Naive thymus-derived CD8-positive, alpha-beta T cell (primary cell): ENCODE measurements around the gene SNAP29. TPM values are rescaled to one million over a fixed set of nuclear protein-coding genes. Genes with fewer than 3 reads are reported as not detected.
A peak's percentile ranks its signal among the peaks of the same experiment; 100 is the strongest.

Source experiments
- ATAC-seq, 2 donors: fragments of 150-1000 bp; cut with Tn5 transposase in 1 of 2; sonication (Bioruptor Pico), chemical (Tn5 transposase) in 1 of 2; 1 replicate in 1 of 2; 2 replicates in 1 of 2; pipeline ENCODE4 v1.10.0; 2021; ENCODE audit warnings: mild to moderate bottlenecking in 2 of 2, moderate library complexity in 2 of 2
- POLR2A ChIA-PET: fragments of 350-600 bp; sonication (Branson Sonifier 250); formaldehyde crosslinking; loops from one replicate; lab custom pipeline; 2021; ENCODE audit warnings: antibody characterized with exemption; lab: Charles Lee
- DNase-seq, 10 donors: peaks; one replicate each; pipeline versions ENCODE4 v3.0.0 to v3.0.0-alpha.2; 2020 to 2022
- H3K27ac Mint-ChIP-seq, 10 donors: one replicate each; pipeline ENCODE4 v1.8.0; 2020 to 2022; ENCODE audit warnings: mild to moderate bottlenecking in 10 of 10, mixed read lengths in 10 of 10, moderate library complexity in 4 of 10, inconsistent platforms in 1 of 10
- H3K27me3 Mint-ChIP-seq, 5 donors: one replicate each; pipeline ENCODE4 v1.8.0; 2021 to 2022; ENCODE audit warnings: mixed read lengths in 5 of 5
- H3K36me3 Mint-ChIP-seq, 3 donors: one replicate each; pipeline ENCODE4 v1.8.0; 2020 to 2022; ENCODE audit warnings: mixed read lengths in 3 of 3, mild to moderate bottlenecking in 2 of 3, inconsistent platforms in 1 of 3
- H3K4me1 Mint-ChIP-seq, 4 donors: one replicate each; pipeline ENCODE4 v1.8.0; 2021 to 2022; ENCODE audit warnings: mixed read lengths in 4 of 4
- H3K4me3 Mint-ChIP-seq, 10 donors: one replicate each; pipeline ENCODE4 v1.8.0; 2020 to 2022; ENCODE audit warnings: mild to moderate bottlenecking in 10 of 10, mixed read lengths in 10 of 10, moderate library complexity in 6 of 10, inconsistent platforms in 1 of 10
- H3K9me3 Mint-ChIP-seq, 9 donors: one replicate each; pipeline ENCODE4 v1.8.0; 2020 to 2022; ENCODE audit warnings: mixed read lengths in 9 of 9, mild to moderate bottlenecking in 3 of 9, inconsistent platforms in 1 of 9, moderate library complexity in 1 of 9
- polyA plus RNA-seq, 3 donors: library from polyadenylated mRNA; unstranded; fragments of 300-500 nt; fragmentation: Illumina TruSeq; gene quantifications; one replicate each; pipeline ENCODE4 v1.2.3, GENCODE V29; 2021
- total RNA-seq, 8 experiments: library from RNA in 2 of 8; stranded (reverse) in 2 of 8; gene quantifications; one replicate each; pipeline ENCODE4 v1.2.3 and lab custom pipeline; 2021 to 2026

Gene SNAP29
- total and polyA plus RNA-seq, 5 experiments from 2014 or later = 18.2 to 25.1 (median 20.8) TPM

DNA sequence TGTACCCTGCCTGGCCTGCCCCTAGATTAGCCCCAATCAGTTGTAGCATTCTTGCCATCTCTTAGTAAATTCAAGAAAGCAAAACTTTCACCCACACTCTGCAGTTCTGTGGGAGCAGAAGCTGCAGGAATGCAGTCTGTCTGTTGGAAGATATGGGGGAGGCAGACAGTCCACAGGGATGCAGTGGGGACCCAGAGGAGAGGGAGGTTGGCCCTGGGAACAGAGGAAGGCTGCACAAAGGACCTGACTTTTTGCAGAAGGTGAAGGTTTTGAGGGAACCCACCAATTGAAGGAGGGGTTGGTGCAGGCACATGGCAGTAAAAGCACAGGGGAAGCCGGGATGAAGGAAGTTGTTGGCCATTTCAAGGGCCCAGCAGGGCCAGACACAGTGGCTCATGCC, 16.5 kb downstream of the SNAP29 start:
- POLR2A ChIA-PET = no interaction called here
- ATAC-seq (no peak), DNase-seq (no peak)
- no peaks in the 10 kb centered on the region for H3K27me3 Mint-ChIP-seq
- H3K4me1 Mint-ChIP-seq = peaks cover 0 to 3% (median 0%) of the 10 kb centered on the region in 4 donors
- H3K9me3 Mint-ChIP-seq = no peaks in the 10 kb centered on the region
- no peak overlapping the region for H3K4me3 Mint-ChIP-seq
- peak overlapping the region in 3 of 10 donors; percentile 28 to 60 (median 52) for H3K27ac Mint-ChIP-seq
- H3K36me3 Mint-ChIP-seq = peaks cover 0 to 70% (median 2%) of the 10 kb centered on the region in 3 donors

DNA sequence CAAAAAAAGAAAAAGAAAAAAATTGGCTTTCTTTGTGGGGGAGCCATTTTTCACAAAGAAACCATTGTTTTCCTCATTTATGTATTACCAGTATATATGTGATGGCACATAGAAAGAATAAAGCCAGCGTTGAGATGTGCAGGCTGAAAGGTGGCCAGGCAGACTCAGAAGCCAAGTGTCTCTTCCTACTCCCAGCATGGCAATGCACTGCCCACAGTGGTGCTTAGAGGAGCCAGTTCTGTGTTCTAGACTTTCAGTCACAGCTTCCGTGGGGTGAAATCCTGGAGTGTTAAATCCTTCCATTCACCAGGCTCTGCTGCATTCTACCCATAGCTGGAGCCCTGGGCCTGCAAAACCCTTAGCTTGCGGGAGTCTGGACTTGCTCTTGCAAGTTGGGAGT, 18.9 kb downstream of the SNAP29 start:
- H3K36me3 Mint-ChIP-seq = peaks cover 0 to 69% (median 7%) of the 10 kb centered on the region in 3 donors
- DNase-seq = no peak

DNA sequence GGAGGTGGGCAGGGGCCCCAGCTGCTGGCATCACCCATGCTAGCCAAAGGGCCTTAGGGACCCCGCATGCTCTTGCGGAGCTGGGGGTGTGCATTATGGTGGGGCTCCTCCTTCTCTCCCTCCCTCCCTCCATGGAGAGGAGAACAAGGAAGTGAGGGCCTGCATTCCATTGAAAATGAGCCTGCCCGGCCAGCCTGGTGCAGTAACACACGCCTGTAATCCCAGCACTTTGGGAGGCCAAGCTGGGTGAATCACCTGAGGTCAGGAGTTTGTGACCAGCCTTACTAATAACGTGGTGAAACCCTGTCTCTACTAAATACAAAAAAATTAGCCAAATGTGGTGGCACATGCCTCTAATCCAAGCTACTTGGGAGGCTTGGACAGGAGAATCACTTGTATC, 22.4 kb downstream of the SNAP29 start:
- no peak overlapping the region for H3K4me3 Mint-ChIP-seq

More for the DNA sequence above, 18.9 kb downstream of the SNAP29 start:
- Mint-ChIP-seq H3K27ac (peak overlapping the region in 1 of 10 donors; percentile 53), H3K27me3 (no peaks in the 10 kb centered on the region), H3K9me3 (no peaks in the 10 kb centered on the region), H3K4me3 (no peak overlapping the region), H3K4me1 (peaks cover 0 to 3% (median 0%) of the 10 kb centered on the region in 4 donors)
- POLR2A ChIA-PET = interaction anchor here (0.6 kb wide), 1 partner anchor 68 kb away, joined by 3 read pairs; no protein-coding TSS in a partner anchor
- ATAC-seq = no peak

DNA sequence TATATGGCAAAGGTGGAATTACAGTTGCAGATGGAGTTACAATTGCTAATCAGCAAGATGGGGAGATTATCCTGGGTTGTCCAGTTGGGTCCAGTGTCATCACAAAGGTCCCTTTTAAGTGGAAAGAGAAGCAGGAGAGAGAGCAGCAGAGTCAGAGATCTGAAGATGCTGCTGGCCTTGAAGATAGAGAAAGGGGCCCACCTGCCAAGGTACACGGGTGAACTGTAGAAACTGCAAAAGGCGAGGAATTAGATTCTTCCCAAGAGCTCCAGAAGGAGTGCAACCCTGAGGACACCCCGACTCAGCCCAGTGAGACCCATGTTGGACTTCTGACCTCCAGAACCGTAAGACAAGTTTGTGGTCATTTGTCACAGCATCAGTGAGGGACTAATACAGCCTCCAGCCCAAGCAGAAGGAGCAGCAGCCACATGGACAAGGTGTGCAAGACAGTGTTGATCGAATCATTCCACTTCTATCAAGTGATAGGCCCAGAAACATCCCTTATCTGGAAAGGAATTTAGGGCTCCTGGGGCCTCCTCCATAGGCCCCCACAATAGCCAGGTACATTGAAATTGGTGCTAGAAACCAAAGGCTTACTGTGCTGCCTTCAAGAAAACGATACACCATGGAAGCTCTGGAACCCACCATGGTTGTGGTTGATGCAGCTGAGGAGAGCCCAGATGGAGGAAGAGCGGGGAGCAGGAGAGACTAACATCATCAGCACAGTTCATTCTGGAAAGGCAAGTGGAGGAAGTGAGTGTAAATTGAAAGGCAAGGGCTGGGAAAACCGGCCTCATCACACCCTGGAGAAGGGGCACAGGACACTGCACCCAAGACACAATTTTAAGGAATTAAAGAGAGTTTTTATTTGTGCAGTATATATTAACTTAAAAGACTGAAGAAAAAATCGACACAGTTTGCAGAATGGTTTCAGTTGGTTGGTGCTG, 23.3 kb downstream of the SNAP29 start:
- Mint-ChIP-seq H3K27ac (peak overlapping the region in 3 of 10 donors; percentile 2 to 62 (median 43)), H3K9me3 (no peaks in the 10 kb centered on the region), H3K4me3 (no peak overlapping the region), H3K27me3 (no peaks in the 10 kb centered on the region), H3K4me1 (peaks cover 0 to 4% (median 0%) of the 10 kb centered on the region in 4 donors), H3K36me3 (peaks cover 0 to 71% (median 14%) of the 10 kb centered on the region in 3 donors)
- POLR2A ChIA-PET = no interaction called here
- no peak for ATAC-seq
- no peak for DNase-seq

More for the DNA sequence above, 22.4 kb downstream of the SNAP29 start:
- Mint-ChIP-seq H3K27ac (no peak overlapping the region), H3K27me3 (no peaks in the 10 kb centered on the region), H3K4me1 (peaks cover 0 to 4% (median 0%) of the 10 kb centered on the region in 4 donors), H3K36me3 (peaks cover 0 to 78% (median 17%) of the 10 kb centered on the region in 3 donors), H3K9me3 (no peaks in the 10 kb centered on the region)
- no peak for DNase-seq
- ATAC-seq = no peak
- POLR2A ChIA-PET = no interaction called here

DNA sequence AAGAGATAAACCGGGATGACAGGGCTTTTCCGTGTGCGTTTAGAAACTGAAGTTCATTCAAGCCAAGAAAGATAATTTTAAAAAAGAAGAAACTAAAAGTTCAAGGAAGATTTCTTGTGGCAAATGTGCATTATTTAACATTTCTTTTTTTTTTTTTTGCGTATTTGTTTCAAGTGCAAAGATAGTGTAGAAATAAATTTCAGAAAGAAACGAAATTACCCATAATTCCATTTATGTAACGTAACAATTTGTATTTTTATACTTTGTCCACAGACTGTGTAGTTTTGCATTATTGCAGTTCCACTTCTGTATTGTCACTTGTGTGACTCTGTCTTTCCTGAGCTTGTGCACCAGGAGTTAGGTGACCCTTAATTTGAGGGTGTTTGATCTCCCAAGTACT, 24.0 kb downstream of the SNAP29 start:
- POLR2A ChIA-PET = no interaction called here
- H3K27ac Mint-ChIP-seq = peak overlapping the region in 1 of 10 donors; percentile 77

DNA sequence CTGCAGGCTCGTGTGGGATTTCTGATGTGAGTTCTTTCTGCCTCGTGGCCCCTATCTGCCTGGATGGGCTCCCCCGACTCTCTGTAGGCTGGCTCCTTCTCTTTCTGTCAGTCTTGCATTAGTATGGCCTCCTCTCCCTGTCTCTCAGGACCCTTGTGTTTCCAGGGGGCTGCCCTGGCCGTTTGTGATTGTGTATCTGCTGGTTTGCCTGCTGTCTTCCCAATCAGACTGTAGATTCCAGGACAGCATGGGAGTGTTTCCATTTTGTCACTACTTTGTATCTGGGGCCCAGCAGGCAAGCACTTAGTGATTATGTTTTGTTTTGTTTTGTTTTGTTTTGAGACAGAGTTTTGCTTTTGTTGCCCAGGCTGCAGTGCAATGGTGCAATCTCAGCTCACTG, 25.6 kb downstream of the SNAP29 start:
- POLR2A ChIA-PET = no interaction called here
- DNase-seq (no peak), ATAC-seq (no peak)
- Mint-ChIP-seq H3K9me3 (no peaks in the 10 kb centered on the region), H3K27me3 (no peaks in the 10 kb centered on the region), H3K27ac (peak overlapping the region in 1 of 10 donors; percentile 59), H3K4me1 (peaks cover 0 to 4% (median 0%) of the 10 kb centered on the region in 4 donors), H3K4me3 (no peak overlapping the region), H3K36me3 (peaks cover 0 to 80% (median 14%) of the 10 kb centered on the region in 3 donors)

More for the DNA sequence above, 24.0 kb downstream of the SNAP29 start:
- ATAC-seq (no peak), DNase-seq (no peak)
- Mint-ChIP-seq H3K36me3 (peaks cover 0 to 71% (median 14%) of the 10 kb centered on the region in 3 donors), H3K27me3 (no peaks in the 10 kb centered on the region), H3K4me1 (peaks cover 0 to 4% (median 0%) of the 10 kb centered on the region in 4 donors), H3K9me3 (no peaks in the 10 kb centered on the region), H3K4me3 (no peak overlapping the region)

DNA sequence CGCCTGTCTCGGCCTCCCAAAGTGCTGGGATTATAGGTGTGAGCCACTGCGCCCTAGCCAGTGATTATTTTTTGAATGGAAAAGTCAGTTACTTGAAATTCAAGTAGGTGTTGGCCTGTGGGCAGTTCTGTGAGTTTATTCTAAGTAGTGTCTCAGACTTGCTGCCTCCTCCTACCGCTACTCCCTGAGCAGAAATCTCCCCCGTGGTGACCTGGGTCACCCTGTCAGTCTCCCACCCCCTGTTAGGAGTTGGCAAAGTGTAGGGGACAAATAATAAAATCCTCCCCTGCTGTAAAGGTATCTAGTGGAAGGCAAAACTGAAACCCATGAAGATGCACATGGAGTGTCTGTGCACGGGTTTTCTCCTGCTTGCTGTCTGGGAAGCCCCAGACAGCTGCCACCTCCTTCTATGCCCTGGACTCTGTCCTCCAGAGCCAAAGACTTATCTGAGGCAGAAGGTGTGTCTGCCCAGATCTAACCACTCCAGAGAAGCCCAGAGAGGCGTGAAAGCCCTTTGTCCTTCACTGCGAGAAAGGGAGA, 26.3 kb downstream of the SNAP29 start:
- peak overlapping the region in 5 of 10 donors; percentile 5 to 85 (median 51) for H3K27ac Mint-ChIP-seq
- no peak for ATAC-seq
- H3K4me1 Mint-ChIP-seq = peaks cover 0 to 4% (median 0%) of the 10 kb centered on the region in 4 donors
- H3K27me3 Mint-ChIP-seq = no peaks in the 10 kb centered on the region
- H3K36me3 Mint-ChIP-seq = peaks cover 0 to 84% (median 19%) of the 10 kb centered on the region in 3 donors
- DNase-seq = no peak
- H3K4me3 Mint-ChIP-seq = no peak overlapping the region
- POLR2A ChIA-PET = no interaction called here
- no peaks in the 10 kb centered on the region for H3K9me3 Mint-ChIP-seq

DNA sequence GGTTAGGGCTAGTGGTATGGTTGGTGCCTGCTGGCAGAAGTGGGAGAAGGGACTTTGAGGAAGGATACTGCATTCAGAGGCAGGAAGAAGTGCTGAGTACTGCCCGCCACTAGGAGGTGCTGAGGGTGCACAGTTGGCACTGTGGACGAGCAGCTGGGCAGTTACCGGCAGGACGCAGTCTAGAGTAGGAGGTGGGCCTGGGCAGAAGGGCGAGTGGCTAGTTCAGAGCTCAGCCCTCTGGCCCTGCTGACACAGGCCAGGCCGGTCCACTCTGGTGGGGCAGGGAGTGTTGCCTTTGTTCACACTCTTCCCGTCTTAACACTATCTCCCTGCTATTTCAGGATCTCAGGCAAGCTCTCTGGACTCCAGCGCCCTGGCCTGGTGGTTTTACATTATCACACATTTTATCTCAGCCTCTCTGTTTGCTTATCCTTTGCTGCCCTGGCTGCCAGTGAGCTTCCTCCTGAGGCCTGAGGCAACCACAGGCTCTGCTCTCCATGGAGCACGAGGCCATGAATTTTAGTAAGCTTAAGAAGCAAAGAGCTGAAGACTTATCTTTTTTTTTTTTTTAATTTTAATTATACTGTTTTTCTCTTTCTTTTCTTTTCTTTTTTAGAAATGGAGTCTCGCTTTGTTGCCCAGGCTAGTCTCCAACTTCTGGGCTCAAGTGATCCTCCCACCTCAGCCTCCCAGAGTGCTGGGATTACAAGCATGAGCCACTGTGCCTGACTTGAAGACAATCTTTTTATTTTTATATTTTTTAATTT, 26.9 kb downstream of the SNAP29 start:
- ATAC-seq = peak; percentile 53 to 70
- H3K4me1 Mint-ChIP-seq = peaks cover 0 to 4% (median 0%) of the 10 kb centered on the region in 4 donors
- H3K27ac Mint-ChIP-seq = peak overlapping the region in 8 of 10 donors; percentile 5 to 85 (median 60)
- DNase-seq = peak in 8 of 10 donors; percentile 6 to 68 (median 24)
- no peaks in the 10 kb centered on the region for H3K9me3 Mint-ChIP-seq
- no peaks in the 10 kb centered on the region for H3K27me3 Mint-ChIP-seq
- peaks cover 0 to 79% (median 16%) of the 10 kb centered on the region in 3 donors for H3K36me3 Mint-ChIP-seq
- POLR2A ChIA-PET = interaction anchor here (0.5 kb wide), 1 partner anchor 23 kb away, joined by 5 read pairs; no protein-coding TSS in a partner anchor
- no peak overlapping the region for H3K4me3 Mint-ChIP-seq

DNA sequence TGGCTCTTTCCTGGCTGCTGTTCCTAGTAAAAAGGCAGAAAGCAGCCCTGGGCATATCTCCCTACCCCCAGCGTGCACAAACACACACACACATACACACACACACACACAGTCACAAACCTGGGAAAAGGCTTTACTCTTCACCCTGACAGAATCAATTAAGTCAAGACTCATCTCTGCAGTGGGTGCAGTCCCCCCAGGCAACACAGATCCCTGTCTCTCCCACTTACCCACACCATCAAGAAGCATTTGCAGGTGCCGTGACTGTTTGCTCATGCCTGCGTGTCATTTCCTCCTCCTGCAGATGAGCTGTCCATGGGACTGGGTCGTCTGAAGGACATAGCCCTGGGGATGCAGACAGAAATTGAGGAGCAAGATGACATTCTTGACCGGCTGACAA, 28.6 kb downstream of the SNAP29 start:
- DNase-seq (no peak), ATAC-seq (no peak)
- POLR2A ChIA-PET = no interaction called here
- Mint-ChIP-seq H3K4me1 (peaks cover 0 to 4% (median 0%) of the 10 kb centered on the region in 4 donors), H3K4me3 (no peak overlapping the region), H3K27me3 (no peaks in the 10 kb centered on the region), H3K36me3 (peaks cover 0 to 67% (median 15%) of the 10 kb centered on the region in 3 donors), H3K9me3 (no peaks in the 10 kb centered on the region), H3K27ac (peak overlapping the region in 2 of 10 donors; percentile 18 to 67)

DNA sequence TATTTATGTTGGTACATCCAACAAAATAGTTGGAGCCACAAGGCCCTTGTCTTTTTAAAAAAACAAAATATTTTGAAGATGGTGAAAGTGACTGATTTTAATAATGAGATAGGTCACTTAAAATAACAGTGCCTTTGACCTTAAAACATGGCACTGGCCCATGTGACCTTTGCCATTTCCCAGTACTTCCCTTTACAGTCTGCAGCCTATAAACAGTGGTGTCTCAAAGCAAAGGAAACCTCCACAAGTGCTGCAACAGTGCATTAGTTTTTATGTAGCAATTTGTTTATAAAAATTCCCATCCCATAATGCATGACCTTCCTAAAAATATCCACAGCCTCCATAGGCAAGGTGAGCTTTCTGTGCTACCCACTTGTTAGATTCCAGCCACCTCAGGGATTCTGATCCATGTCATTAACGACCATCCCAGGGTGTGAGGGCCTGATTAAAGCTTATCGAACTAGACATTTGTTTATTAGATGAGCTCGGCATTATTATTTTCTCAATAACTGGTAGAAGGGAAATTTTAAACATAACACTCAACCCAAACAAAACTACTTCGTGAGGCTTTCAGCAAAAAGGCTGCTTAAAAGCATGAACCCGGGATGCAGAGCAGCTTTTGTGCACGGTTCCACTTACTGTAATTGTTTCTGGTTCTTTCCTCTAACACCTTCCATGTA, 30.4 kb downstream of the SNAP29 start:
- Mint-ChIP-seq H3K9me3 (no peaks in the 10 kb centered on the region), H3K36me3 (peaks cover 0 to 50% (median 10%) of the 10 kb centered on the region in 3 donors), H3K27me3 (no peaks in the 10 kb centered on the region), H3K4me3 (no peak overlapping the region), H3K4me1 (peaks cover 0 to 4% (median 0%) of the 10 kb centered on the region in 4 donors), H3K27ac (no peak overlapping the region)
- ATAC-seq = no peak
- POLR2A ChIA-PET = no interaction called here
- no peak for DNase-seq

DNA sequence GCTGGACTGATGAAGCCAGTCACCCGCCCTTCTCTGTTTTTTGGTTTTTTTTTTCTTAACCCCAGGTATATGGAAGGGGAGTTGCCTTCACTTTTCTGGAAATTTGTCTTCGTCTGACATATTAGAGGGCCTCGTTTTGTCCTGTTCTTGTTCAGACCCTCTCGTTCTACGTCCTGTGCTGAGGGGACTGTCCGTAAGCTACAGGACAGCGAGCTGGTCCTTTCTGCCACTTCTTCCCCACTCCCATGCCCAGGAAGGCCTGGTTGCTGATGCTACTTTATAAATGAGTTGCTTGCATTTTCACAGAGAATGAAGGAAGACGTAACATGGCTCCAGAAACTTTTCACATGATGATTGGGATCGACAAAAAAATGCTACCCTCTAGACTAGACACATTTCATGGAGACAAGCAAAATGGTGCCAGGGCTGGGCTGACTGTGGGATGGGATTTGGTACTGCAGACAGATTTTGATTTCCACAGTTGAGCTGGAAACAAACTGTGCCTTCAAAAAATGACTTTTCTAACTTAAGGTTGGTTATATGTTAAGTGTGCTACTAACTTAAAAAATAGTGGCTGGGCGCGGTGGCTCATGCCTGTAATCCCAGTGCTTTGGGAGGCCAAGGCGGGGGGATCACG, 31.2 kb downstream of the SNAP29 start:
- H3K36me3 Mint-ChIP-seq = peaks cover 0 to 41% (median 9%) of the 10 kb centered on the region in 3 donors
- peaks cover 0 to 2% (median 0%) of the 10 kb centered on the region in 4 donors for H3K4me1 Mint-ChIP-seq
- POLR2A ChIA-PET = no interaction called here
- peaks cover 0 to 2% (median 0%) of the 10 kb centered on the region in 5 donors for H3K27me3 Mint-ChIP-seq
- H3K4me3 Mint-ChIP-seq = no peak overlapping the region
- H3K27ac Mint-ChIP-seq = peak overlapping the region in 2 of 10 donors; percentile 28 to 65
- no peak for ATAC-seq
- no peaks in the 10 kb centered on the region for H3K9me3 Mint-ChIP-seq
- no peak for DNase-seq
